Right cardiac atrium (tissue), 5 donors: ENCODE measurements around the gene ZFAND5. TPM values are rescaled to one million over a fixed set of nuclear protein-coding genes. Genes with fewer than 3 reads are reported as not detected.

ENCODE experiments used
- ATAC-seq, 2 donors: fragments of 200-7000 bp; cut with Tn5 transposase; one replicate each; pipeline versions ENCODE4 v1.8.0 to v1.9.1; 2020; ENCODE audit warnings: moderate library complexity in 2 of 2, mild to moderate bottlenecking in 1 of 2
- DNase-seq, 3 donors: peaks; one replicate each; pipeline ENCODE4 v3.0.0-alpha.2; 2020
- H3K27ac ChIP-seq: one replicate; pipeline ENCODE4 v1.5.1; 2013; ENCODE audit warnings: mild to moderate bottlenecking, low read length, control low read depth, moderate library complexity
- H3K27me3 ChIP-seq: one replicate; pipeline ENCODE4 v1.6.1; 2013; ENCODE audit not compliant: control insufficient read depth, insufficient read depth
- H3K4me1 ChIP-seq: one replicate; pipeline ENCODE4 v1.6.1; 2013; ENCODE audit warnings: low read length; ENCODE audit not compliant: control insufficient read depth, insufficient read depth
- H3K4me3 ChIP-seq: one replicate; pipeline ENCODE4 v1.5.1; 2013; ENCODE audit warnings: low read length, control low read depth
- H3K9me3 ChIP-seq: one replicate; pipeline ENCODE4 v1.6.1; 2013; ENCODE audit warnings: low read length; ENCODE audit not compliant: control insufficient read depth
- WGBS: extraction: QIAGEN DNeasy Blood & Tissue Kit; methylation state at CpG from one replicate; pipeline ENCODE4 v1.1.7; 2013; 5-methylcytosine and 5-hydroxymethylcytosine counted together
- intact Hi-C, 4 donors: fragments of 100-400 bp; cut with DNase I; formaldehyde crosslinking; loops; one replicate each; pipeline versions ENCODE4 v1.11.0 to v1.14.0; 2022 to 2023
- polyA plus RNA-seq: library from polyadenylated mRNA; stranded (reverse); fragments of 200-250 nt; gene quantifications from one replicate; pipeline ENCODE4 v1.2.3, GENCODE V29; 2013
- total RNA-seq, 4 donors: library from RNA; stranded (reverse); fragmentation: NEBNext Ultra II Directional; extraction: Animal tissue kit (Norgen Biotek cat#: 25700); gene quantifications; one replicate each; pipeline ENCODE4 v1.2.1, GENCODE V29; 2021
- donor health status: healthy with polysubstance abuse.
- donor health status: DM: no; HTN: yes; CAD: no.
- donor health status: DM: no; HTN: no; CAD: no.
- donor health status: DM: no; HTN: yes; CAD: no; lungs with severe emphysema.
- donor health status: DM: yes; HTN: yes; CAD: no.

The ZFAND5 gene
- total and polyA plus RNA-seq, 5 donors, result 148 to 219 (median 179) TPM

DNA sequence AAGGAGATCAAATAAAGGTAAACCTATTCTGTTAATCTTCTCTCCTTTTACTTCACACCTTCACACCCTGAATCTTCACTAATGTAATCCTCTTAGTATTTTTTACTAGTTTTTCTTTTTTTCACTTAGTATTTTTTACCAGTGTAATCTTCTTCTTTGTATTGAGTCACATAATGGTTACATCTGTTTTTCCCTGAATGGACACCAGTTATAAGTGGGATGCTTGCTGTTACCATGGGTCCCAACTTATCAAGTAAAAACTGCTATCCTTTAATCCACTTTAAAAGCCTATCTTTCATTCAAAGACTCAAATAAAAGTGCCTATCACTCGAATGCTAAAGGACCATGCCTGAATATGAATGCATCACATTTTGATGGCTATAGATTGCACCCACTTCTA is 15.1 kb downstream of the ZFAND5 start:
- Histone ChIP-seq H3K4me3 (no peak overlapping the region), H3K9me3 (no peaks in the 10 kb centered on the region), H3K4me1 (peaks cover 1% of the 10 kb centered on the region), H3K27ac (no peak overlapping the region), H3K27me3 (no peaks in the 10 kb centered on the region)
- DNase-seq, result no peak
- ATAC-seq, result no peak
- intact Hi-C loops, result loop anchor here in 1 of 4 donors (10.0 kb wide), 1 partner anchor 45 kb away; no protein-coding TSS in a partner anchor
- 53% methylated on average over 1 of the region's 1 CpG for WGBS

DNA sequence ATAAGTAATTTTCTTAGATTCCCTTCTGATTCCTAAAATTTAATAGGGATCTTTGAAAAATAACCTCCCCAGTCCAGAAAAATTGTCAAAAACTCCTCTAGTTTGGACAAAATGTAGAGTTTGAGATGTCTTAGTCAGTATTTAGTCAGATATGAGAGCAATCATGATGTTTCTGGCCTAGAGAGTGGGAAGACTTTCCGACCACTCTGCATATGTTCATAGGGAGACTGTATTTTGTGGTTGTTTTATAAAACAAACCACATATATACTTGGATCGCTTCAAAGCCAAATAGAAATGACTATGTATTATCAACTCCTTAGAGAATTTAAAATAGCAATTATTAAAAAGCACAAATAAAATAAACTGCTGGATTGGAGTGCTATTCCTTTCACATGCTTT is 15.8 kb downstream of the ZFAND5 start:
- DNase-seq (no peak), ATAC-seq (no peak)
- no peaks in the 10 kb centered on the region for H3K27me3 ChIP-seq
- H3K9me3 ChIP-seq, result no peaks in the 10 kb centered on the region
- intact Hi-C loops, result no loop called here
- 87% methylated on average over 2 of the region's 2 CpGs for WGBS
- peaks cover 1% of the 10 kb centered on the region for H3K4me1 ChIP-seq
- no peak overlapping the region for H3K4me3 ChIP-seq
- H3K27ac ChIP-seq, result no peak overlapping the region

DNA sequence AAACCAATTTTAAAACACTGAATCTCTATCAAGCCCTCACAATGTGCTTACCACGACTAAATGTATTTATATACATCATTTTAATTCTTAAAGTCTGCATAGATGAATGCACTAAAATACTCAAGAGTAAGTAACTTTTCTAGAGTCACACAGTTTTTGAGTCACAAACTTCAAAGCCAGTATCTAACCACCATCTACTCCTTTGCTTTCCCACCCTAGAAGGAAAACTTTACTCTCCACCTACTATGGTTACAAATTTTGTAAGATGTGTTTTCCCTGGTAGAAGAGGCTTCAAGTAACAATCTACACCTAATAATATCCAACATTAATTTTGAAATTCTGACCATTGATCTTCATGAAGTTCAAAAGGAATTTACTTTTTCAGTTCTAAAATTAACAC is 18.7 kb downstream of the ZFAND5 start:
- H3K4me3 ChIP-seq, result no peak overlapping the region
- WGBS, result 90% methylated on average over 1 of the region's 1 CpG
- H3K4me1 ChIP-seq, result no peaks in the 10 kb centered on the region
- no peak for ATAC-seq
- H3K27ac ChIP-seq, result no peak overlapping the region
- H3K9me3 ChIP-seq, result no peaks in the 10 kb centered on the region
- no peak for DNase-seq
- intact Hi-C loops, result no loop called here
- H3K27me3 ChIP-seq, result no peaks in the 10 kb centered on the region

DNA sequence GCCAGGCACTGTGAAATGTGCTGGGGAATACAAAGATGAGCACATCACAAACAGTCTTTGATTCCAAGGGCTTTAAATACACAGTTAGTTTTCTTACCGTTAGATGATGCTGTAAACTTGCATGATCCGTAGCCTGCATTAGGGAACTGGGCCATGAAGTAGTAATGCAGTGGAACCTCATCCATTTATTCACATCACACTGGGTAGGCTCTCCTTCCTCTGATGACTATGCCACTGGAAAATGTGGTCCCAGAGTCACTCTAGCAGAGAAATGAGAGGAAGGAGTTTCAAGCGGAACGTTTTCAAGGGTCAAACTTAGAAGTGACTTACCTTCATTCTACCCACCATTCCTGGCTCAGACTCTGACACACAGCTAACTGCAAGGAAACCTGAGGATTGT is 26.4 kb downstream of the ZFAND5 start:
- H3K4me1 ChIP-seq, result no peaks in the 10 kb centered on the region
- DNase-seq (no peak), ATAC-seq (no peak)
- no peak overlapping the region for H3K4me3 ChIP-seq
- H3K27ac ChIP-seq, result no peak overlapping the region
- WGBS, result 91% methylated on average over 4 of the region's 4 CpGs
- intact Hi-C loops, result no loop called here
- no peaks in the 10 kb centered on the region for H3K9me3 ChIP-seq
- no peaks in the 10 kb centered on the region for H3K27me3 ChIP-seq

DNA sequence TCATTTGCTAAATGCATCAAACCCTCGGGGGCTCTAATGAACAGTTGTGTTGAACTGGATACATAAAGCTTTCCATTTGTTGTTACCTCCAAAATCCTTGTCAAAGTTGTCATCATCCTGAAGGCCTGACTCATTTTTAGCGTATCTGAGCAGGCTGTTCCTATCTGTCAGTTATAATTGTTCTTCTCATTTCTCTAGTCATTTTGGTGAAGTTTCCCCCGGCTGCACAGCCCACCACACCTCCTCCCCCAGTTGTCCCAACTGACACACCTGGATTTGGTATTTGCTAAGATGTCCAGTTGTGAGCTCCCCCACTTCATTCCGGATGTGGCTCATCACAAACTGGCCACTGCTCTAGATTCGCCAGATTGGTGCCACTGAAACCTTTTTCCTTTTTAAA is 27.7 kb downstream of the ZFAND5 start:
- ATAC-seq (no peak), DNase-seq (no peak)
- Histone ChIP-seq H3K27ac (no peak overlapping the region), H3K4me3 (no peak overlapping the region), H3K27me3 (no peaks in the 10 kb centered on the region), H3K4me1 (no peaks in the 10 kb centered on the region), H3K9me3 (no peaks in the 10 kb centered on the region)
- intact Hi-C loops, result no loop called here
- 69% methylated on average over 5 of the region's 5 CpGs for whole genome bisulfite sequencing

DNA sequence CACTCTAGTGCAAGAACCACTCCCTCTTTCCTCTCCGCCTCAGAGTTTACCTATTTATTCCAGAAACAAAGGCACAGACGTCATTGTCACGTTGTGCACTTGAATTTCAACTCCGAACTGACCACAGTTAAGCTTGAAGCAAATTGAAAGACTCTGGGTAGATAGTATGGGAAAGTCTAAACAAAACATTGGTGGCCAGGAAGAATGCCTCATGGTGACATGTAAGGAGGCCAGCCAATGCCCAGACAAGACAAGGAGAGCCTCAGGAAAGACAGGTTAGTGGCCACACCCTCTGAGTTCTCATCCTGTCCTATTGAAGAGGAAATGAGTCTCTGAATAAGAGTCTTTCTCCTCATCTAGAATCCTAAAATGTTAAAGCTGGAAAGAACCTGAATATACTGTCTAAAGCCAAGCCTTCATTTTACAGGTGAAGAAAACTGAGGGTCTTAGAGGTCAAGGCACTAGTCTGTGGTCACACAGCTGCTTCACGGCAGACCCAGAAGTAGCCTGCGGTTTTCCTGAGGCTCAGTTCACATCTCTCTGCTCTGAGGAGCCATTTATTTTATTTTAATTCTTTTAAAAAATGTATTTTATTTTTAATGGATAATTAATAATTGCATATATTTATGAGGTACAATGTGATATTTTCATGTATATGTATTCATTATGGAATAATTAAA is 30.2 kb downstream of the ZFAND5 start:
- H3K4me3 ChIP-seq, result no peak overlapping the region
- WGBS, result 92% methylated on average over 6 of the region's 6 CpGs
- ATAC-seq, result no peak
- no peaks in the 10 kb centered on the region for H3K9me3 ChIP-seq
- H3K27ac ChIP-seq, result no peak overlapping the region
- DNase-seq, result no peak
- intact Hi-C loops, result no loop called here
- no peaks in the 10 kb centered on the region for H3K4me1 ChIP-seq
- no peaks in the 10 kb centered on the region for H3K27me3 ChIP-seq

DNA sequence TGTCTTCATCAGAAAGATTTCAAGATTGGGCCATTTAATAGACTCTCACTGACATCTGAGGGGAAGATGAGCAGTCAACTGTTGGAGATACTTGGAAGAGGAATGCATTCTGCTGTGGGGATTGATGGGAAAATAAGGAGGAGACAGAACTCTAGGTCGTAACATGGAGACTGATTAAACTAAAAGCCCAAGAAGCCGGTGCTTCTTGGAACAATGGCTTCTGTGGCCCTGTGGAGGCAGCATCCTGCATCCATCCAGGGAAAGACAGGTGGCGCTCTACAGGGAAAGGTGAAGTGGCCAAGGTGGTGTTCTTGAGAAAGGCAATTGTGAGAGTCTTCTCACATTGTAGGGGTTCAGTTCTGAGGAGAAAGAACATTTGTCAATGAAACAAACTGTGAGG is 31.3 kb downstream of the ZFAND5 start:
- Histone ChIP-seq H3K4me1 (no peaks in the 10 kb centered on the region), H3K27me3 (no peaks in the 10 kb centered on the region), H3K9me3 (no peaks in the 10 kb centered on the region), H3K4me3 (no peak overlapping the region), H3K27ac (no peak overlapping the region)
- no peak for DNase-seq
- ATAC-seq, result no peak
- intact Hi-C loops, result no loop called here
- WGBS, result 87% methylated on average over 3 of the region's 3 CpGs

DNA sequence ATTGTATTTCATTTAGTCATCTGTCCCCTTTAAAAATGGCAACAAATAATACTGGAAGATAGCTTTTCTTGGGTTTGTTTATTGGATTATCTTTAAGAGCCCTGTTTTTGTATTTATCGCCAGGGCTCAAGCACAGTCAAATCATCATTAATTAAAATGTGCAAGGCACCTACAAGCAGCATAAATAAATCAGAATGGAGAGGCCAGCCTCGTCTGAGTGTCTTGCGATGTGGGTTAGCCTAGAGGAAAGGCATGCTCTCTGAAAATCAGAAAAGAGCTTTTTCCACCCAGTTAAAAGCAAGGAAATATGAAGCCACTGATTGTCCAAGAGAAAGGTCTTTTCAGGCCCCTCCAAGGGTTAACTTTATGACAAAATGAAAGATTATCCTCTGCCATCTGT is 31.8 kb downstream of the ZFAND5 start:
- Histone ChIP-seq H3K4me3 (no peak overlapping the region), H3K27me3 (no peaks in the 10 kb centered on the region), H3K27ac (no peak overlapping the region), H3K4me1 (no peaks in the 10 kb centered on the region), H3K9me3 (no peaks in the 10 kb centered on the region)
- WGBS, result 90% methylated on average over 3 of the region's 3 CpGs
- ATAC-seq, result no peak
- intact Hi-C loops, result no loop called here
- no peak for DNase-seq

DNA sequence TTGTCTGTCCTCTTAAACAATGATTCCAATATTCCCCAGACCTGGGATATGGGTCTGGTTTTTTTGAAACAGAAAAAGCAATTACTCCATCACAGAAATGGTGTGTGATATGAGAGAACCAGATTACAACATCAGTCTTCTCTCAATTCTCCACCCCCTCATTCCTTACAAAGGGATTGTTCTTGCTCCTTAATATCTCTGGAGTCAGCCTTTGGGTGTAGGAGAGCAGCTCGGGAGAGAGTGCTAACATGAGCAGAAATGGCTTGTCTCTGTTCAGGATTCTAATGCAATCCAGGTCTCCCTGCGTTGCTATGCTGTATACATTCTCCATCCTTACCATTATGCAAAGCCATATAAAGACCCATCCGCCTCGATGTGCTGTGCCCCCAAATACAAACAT is 32.7 kb downstream of the ZFAND5 start:
- H3K27ac ChIP-seq, result no peak overlapping the region
- no peak for ATAC-seq
- intact Hi-C loops, result no loop called here
- no peak overlapping the region for H3K4me3 ChIP-seq
- no peaks in the 10 kb centered on the region for H3K4me1 ChIP-seq
- no peaks in the 10 kb centered on the region for H3K9me3 ChIP-seq
- WGBS, result 73% methylated on average over 4 of the region's 4 CpGs
- DNase-seq, result no peak
- H3K27me3 ChIP-seq, result no peaks in the 10 kb centered on the region

DNA sequence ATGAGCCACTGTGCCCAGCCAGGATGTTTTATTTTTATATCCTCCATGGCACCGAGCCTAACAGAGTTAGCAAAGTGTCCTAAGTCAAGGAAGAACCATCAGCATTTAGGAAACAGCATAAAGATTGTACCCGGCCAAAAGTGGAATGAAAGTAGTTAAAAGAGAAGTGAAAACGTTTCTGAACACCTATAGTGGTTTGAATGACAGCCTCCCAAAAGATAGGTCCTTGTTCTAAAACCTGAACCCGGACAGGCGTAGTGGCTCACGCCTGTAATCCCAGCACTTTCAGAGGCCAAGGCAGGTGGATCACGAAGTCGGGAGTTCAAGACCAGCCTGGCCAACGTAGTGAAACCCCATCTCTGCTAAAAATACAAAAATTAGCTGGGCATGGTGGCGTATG is 37.4 kb downstream of the ZFAND5 start:
- ATAC-seq (no peak), DNase-seq (no peak)
- no peaks in the 10 kb centered on the region for H3K9me3 ChIP-seq
- intact Hi-C loops, result no loop called here
- no peaks in the 10 kb centered on the region for H3K27me3 ChIP-seq
- 91% methylated on average over 10 of the region's 10 CpGs for WGBS
- H3K27ac ChIP-seq, result no peak overlapping the region
- no peak overlapping the region for H3K4me3 ChIP-seq
- no peaks in the 10 kb centered on the region for H3K4me1 ChIP-seq

DNA sequence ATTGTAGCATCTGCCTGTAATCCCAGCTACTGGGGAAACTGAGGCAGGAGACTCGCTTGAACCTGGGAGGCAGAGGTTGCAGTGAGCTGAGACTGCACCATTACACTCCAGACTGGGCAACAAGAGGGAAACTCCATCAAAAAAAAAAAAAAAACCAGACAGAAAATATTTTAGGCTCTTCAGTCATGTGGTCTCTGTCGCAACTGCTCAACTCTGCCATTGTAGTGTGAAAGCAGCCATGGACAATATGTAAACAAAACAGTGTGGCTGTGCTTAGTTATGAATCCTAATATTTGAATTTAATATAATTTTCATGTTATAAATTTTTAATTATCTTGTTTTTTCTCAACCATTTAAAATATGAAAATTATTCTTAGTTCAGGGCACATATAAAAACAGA is 38.4 kb downstream of the ZFAND5 start:
- no peaks in the 10 kb centered on the region for H3K4me1 ChIP-seq
- intact Hi-C loops, result no loop called here
- WGBS, result 98% methylated on average over 2 of the region's 2 CpGs
- H3K4me3 ChIP-seq, result no peak overlapping the region
- ATAC-seq (no peak), DNase-seq (no peak)
- H3K27me3 ChIP-seq, result no peaks in the 10 kb centered on the region
- H3K27ac ChIP-seq, result no peak overlapping the region
- no peaks in the 10 kb centered on the region for H3K9me3 ChIP-seq

DNA sequence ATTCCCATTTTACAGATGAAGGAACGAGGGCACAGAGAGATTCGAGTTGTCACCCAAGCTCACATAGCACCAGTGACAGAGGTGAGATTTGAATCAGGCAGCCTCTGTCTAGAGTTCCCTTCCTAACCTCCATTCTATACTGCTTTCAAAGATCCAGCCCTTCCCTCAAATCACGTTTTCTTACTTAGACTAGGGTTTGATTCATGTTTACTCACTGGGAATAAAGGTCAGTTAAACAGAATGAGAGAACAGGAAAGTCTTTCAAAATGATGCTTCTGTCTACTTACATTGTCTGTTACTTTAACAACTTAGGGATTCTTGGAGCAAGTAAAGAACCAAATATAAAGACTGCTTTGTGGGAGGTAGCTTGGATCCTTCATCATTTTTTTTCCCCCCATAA is 40.0 kb downstream of the ZFAND5 start:
- no peak for ATAC-seq
- H3K9me3 ChIP-seq, result no peaks in the 10 kb centered on the region
- H3K4me1 ChIP-seq, result no peaks in the 10 kb centered on the region
- intact Hi-C loops, result no loop called here
- H3K4me3 ChIP-seq, result no peak overlapping the region
- no peak overlapping the region for H3K27ac ChIP-seq
- WGBS, result 85% methylated on average over 3 of the region's 3 CpGs
- no peak for DNase-seq
- no peaks in the 10 kb centered on the region for H3K27me3 ChIP-seq
